HepG2 (cell line): ENCODE data around the gene CENATAC. TPM values are rescaled to one million over a fixed set of nuclear protein-coding genes. Genes with fewer than 3 reads are reported as not detected.
A peak's percentile ranks its signal among the peaks of the same experiment; 100 is the strongest.

Source experiments
- CAMTA2 ChIP-seq: sonication (generic); formaldehyde crosslinking; IDR thresholded peaks from 2 replicates; pipeline ENCODE4 v1.4.0; 2020; ENCODE audit warnings: mild to moderate bottlenecking, missing genetic modification reagents, borderline replicate concordance
- CHD2 ChIP-seq: IDR thresholded peaks from 2 replicates; pipeline ENCODE4 v1.6.1; 2011; ENCODE audit warnings: low read depth, low read length, improper control_type of control experiment
- ETV6 ChIP-seq: sonication (generic); formaldehyde crosslinking; conservative IDR thresholded peaks from 2 replicates; pipeline ENCODE4 v1.4.0; 2020; ENCODE audit warnings: missing genetic modification reagents
- GFI1 ChIP-seq: sonication (generic); formaldehyde crosslinking; IDR thresholded peaks from 2 replicates; pipeline ENCODE4 v1.5.0; 2020; ENCODE audit warnings: missing genetic modification reagents, mild to moderate bottlenecking, borderline replicate concordance
- HDAC1 ChIP-seq: sonication (generic); formaldehyde crosslinking; IDR thresholded peaks from 2 replicates; pipeline ENCODE4 v1.5.1; 2020; ENCODE audit warnings: mild to moderate bottlenecking, missing genetic modification reagents
- HOXA9 ChIP-seq: sonication (generic); formaldehyde crosslinking; IDR thresholded peaks from 2 replicates; pipeline ENCODE4 v1.8.1; 2022; ENCODE audit warnings: missing genetic modification reagents, mild to moderate bottlenecking, moderate library complexity, borderline replicate concordance
- NFKBIZ ChIP-seq: IDR thresholded peaks from 2 replicates; pipeline ENCODE4 v1.6.1; 2018; ENCODE audit warnings: missing genetic modification reagents, missing compliant biosample characterization
- NONO ChIP-seq, 2 experiments: fragments of 450-650 bp in 1 of 2; sonication (generic) in 1 of 2; formaldehyde crosslinking in 1 of 2; IDR thresholded peaks in 1 of 2; conservative IDR thresholded peaks in 1 of 2; 2 replicates each; pipeline versions ENCODE4 v1.6.1 to v1.8.0; 2017 to 2022; ENCODE audit warnings: mild to moderate bottlenecking in 1 of 2, missing genetic modification reagents in 1 of 2, moderate library complexity in 1 of 2
- PAXIP1 ChIP-seq: sonication (generic); formaldehyde crosslinking; conservative IDR thresholded peaks from 2 replicates; pipeline ENCODE4 v1.4.0; 2020; ENCODE audit warnings: mild to moderate bottlenecking, missing genetic modification reagents, moderate library complexity
- ZNF10 ChIP-seq: sonication (generic); formaldehyde crosslinking; IDR thresholded peaks from 2 replicates; pipeline ENCODE4 v1.4.0; 2020; ENCODE audit warnings: mild to moderate bottlenecking, low read depth, missing genetic modification reagents, borderline replicate concordance
- ZNF570 ChIP-seq: sonication (generic); formaldehyde crosslinking; IDR thresholded peaks from 2 replicates; pipeline ENCODE4 v1.4.0; 2020; ENCODE audit warnings: mild to moderate bottlenecking, missing genetic modification reagents, borderline replicate concordance
- ZNF652 ChIP-seq: IDR thresholded peaks from 2 replicates; pipeline ENCODE4 v1.6.1; 2016; ENCODE audit warnings: low read depth, borderline replicate concordance
- ZNF709 ChIP-seq: sonication (generic); formaldehyde crosslinking; IDR thresholded peaks from 2 replicates; pipeline ENCODE4 v1.5.0; 2020; ENCODE audit warnings: mild to moderate bottlenecking, missing genetic modification reagents
- ZNF784 ChIP-seq: sonication (generic); formaldehyde crosslinking; IDR thresholded peaks from 2 replicates; pipeline ENCODE4 v1.5.1; 2020; ENCODE audit warnings: missing genetic modification reagents, mild to moderate bottlenecking, borderline replicate concordance
- ZNF878 ChIP-seq: sonication (generic); formaldehyde crosslinking; IDR thresholded peaks from 2 replicates; pipeline ENCODE4 v1.8.1; 2023; ENCODE audit warnings: mild to moderate bottlenecking, missing genetic modification reagents, moderate library complexity
- polyA plus RNA-seq, 8 experiments: library from polyadenylated mRNA; depleted of rRNA in 3 of 8; stranded (reverse) in 7 of 8; unstranded in 1 of 8; fragments of >200 nt; fragmentation: Illumina TruSeq in 4 of 8; extraction: Trizol in 4 of 8; gene quantifications; 2 replicates each; pipeline versions ENCODE4 v1.2.1 to v1.2.3, GENCODE V29; 2011 to 2016; ENCODE audit warnings: low read depth in 4 of 8, missing spikeins in 1 of 8, mixed read lengths in 1 of 8; ENCODE audit not compliant: insufficient read depth in 1 of 8
- total RNA-seq, 5 experiments: library from RNA; depleted of rRNA; stranded (reverse); fragments of >200 nt; fragmentation: Illumina TruSeq; extraction: Trizol; gene quantifications; 2 replicates each; pipeline ENCODE4 v1.2.3, GENCODE V29; 2016; ENCODE audit warnings: low read depth in 1 of 5
- TF ChIP-seq, protein P1 (sequence below): sonication (generic); formaldehyde crosslinking; IDR thresholded peaks from 2 replicates; pipeline ENCODE4 v1.8.0; 2022; ENCODE audit warnings: low read depth, missing genetic modification reagents
- TF ChIP-seq, protein P2 (sequence below): sonication (generic); formaldehyde crosslinking; IDR thresholded peaks from 2 replicates; pipeline ENCODE4 v1.5.0; 2020; ENCODE audit warnings: missing genetic modification reagents, mild to moderate bottlenecking, borderline replicate concordance

CENATAC gene
- total and polyA plus RNA-seq, 2 of the 13 experiments (the other 11 are each of a cell fraction or from before 2014, with no cell fraction given), result 21.7 to 25.0 TPM

DNA sequence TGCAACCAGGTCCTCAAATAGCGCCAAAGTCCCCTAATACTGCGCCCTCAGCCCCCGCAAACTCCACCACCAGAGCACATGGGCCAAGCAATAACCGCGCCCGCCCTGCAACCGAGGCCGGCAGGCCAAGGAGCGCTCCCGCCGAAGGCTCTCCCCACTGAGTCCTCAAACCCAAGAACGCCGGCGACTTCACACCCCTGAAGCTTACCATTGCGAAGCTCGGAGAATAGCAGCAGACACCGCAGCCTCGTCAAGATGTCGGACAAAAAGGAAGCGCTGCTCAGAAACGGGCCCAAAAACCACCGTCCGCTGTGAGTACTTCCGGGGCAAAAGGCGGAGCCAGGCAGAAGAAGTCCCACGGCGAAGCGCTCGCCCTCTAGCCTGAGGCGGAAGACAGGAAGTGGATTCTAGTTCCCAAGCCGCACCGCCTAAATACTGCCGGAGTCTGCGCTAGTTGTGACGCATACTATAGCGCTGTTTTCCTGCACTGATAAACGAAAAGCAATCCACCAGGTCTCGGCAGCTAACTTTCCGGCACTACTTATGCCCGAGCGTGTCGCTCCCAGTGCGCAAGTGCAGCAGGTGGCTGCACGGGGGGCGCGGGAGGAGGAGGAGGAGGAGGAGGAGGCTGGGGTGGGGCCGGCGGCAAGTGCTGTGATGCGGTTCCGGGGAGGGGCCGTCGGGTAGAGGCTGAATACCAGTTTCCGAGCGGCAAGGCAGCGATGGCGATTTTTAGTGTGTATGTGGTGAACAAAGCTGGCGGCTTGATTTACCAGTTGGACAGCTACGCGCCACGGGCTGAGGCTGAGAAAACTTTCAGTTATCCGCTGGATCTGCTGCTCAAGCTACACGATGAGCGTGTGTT is 20.4 kb downstream of the CENATAC start, which contains the start of the genes RPS25 and TRAPPC4 (continued):
- TF ChIP-seq ZNF878 (CRISPR knock-in tag), result peak; percentile 81
- no peak; the same call in 1 of the 2 replicates for TF ChIP-seq CAMTA2 (CRISPR knock-in tag)
- no peak for TF ChIP-seq NONO (IDR thresholded peaks at IDR 0.05)
- peak; percentile 85; the same call in 1 of the 2 replicates for TF ChIP-seq NONO (CRISPR knock-in tag; conservative IDR thresholded peaks at IDR 0.05)
- TF ChIP-seq GFI1 (CRISPR knock-in tag), result no peak; the same call in 1 of the 2 replicates
- 0 out of 2 replicates have a peak, but pooled peaks have one; percentile 50 for TF ChIP-seq PAXIP1 (CRISPR knock-in tag)
- TF ChIP-seq HOXA9 (CRISPR knock-in tag), result peak; percentile 69
- no peak for TF ChIP-seq ZNF652 (CRISPR knock-in tag)
- peak; percentile 37; the same call in 1 of the 2 replicates for TF ChIP-seq CHD2
- TF ChIP-seq, protein P1, sequence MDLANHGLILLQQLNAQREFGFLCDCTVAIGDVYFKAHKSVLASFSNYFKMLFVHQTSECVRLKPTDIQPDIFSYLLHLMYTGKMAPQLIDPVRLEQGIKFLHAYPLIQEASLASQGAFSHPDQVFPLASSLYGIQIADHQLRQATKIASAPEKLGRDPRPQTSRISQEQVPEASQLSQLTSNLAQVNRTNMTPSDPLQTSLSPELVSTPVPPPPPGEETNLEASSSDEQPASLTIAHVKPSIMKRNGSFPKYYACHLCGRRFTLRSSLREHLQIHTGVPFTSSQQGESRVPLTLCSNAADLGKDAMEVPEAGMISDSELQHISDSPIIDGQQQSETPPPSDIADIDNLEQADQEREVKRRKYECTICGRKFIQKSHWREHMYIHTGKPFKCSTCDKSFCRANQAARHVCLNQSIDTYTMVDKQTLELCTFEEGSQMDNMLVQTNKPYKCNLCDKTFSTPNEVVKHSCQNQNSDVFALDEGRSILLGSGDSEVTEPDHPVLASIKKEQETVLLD (CRISPR knock-in tag), result peak; percentile 39; the same call in 1 of the 2 replicates
- TF ChIP-seq, protein P2, sequence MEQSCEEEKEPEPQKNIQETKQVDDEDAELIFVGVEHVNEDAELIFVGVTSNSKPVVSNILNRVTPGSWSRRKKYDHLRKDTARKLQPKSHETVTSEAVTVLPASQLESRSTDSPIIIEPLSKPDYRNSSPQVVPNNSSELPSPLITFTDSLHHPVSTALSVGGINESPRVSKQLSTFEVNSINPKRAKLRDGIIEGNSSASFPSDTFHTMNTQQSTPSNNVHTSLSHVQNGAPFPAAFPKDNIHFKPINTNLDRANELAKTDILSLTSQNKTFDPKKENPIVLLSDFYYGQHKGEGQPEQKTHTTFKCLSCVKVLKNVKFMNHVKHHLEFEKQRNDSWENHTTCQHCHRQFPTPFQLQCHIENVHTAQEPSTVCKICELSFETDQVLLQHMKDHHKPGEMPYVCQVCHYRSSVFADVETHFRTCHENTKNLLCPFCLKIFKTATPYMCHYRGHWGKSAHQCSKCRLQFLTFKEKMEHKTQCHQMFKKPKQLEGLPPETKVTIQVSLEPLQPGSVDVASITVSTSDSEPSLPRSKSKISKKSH (CRISPR knock-in tag), result no peak
- TF ChIP-seq ZNF10, result no peak
- TF ChIP-seq ZNF784, result peak; percentile 92
- peak; percentile 84; the same call in 1 of the 2 replicates for TF ChIP-seq ETV6 (CRISPR knock-in tag)
- peak; percentile 92 for TF ChIP-seq HDAC1 (CRISPR knock-in tag)
- TF ChIP-seq NFKBIZ (CRISPR knock-in tag), result 0 out of 2 replicates have a peak, but pooled peaks have one; percentile 32
- no peak; the same call in 1 of the 2 replicates for TF ChIP-seq ZNF709 (CRISPR knock-in tag)
- TF ChIP-seq ZNF570 (CRISPR knock-in tag), result no peak
